Endodermal cell (in vitro differentiated cells): Measurements from ENCODE around the gene DPF3. TPM values are rescaled to one million over a fixed set of nuclear protein-coding genes. Genes with fewer than 3 reads are reported as not detected.

Experiments
- DNase-seq: peaks from one replicate; pipeline ENCODE4 v3.0.0-alpha.2; 2017
- H3K27ac ChIP-seq: 2 replicates; pipeline ENCODE4 v1.5.1; 2013; ENCODE audit warnings: mild to moderate bottlenecking, low read depth, low read length, moderate library complexity
- H3K27me3 ChIP-seq: 2 replicates; pipeline ENCODE4 v1.6.1; 2013; ENCODE audit warnings: mild to moderate bottlenecking, low read length, moderate library complexity; ENCODE audit not compliant: insufficient read depth, control insufficient read depth, poor library complexity, severe bottlenecking
- H3K36me3 ChIP-seq: 2 replicates; pipeline ENCODE4 v1.7.0; 2013; ENCODE audit warnings: mild to moderate bottlenecking, low read length, moderate library complexity; ENCODE audit not compliant: control insufficient read depth, insufficient read depth
- H3K4me1 ChIP-seq: one replicate; pipeline ENCODE4 v1.7.0; 2013; ENCODE audit warnings: low read length; ENCODE audit not compliant: control insufficient read depth, insufficient read depth
- H3K4me3 ChIP-seq: 2 replicates; pipeline ENCODE4 v1.5.1; 2013; ENCODE audit warnings: mild to moderate bottlenecking, low read length, moderate library complexity
- H3K9ac ChIP-seq: 2 replicates; pipeline ENCODE4 v1.6.1; 2013; ENCODE audit warnings: mild to moderate bottlenecking, low read length, moderate library complexity; ENCODE audit not compliant: poor library complexity, severe bottlenecking; ENCODE audit errors: extremely low read depth
- H3K9me3 ChIP-seq: 2 replicates; pipeline ENCODE4 v1.6.1; 2013; ENCODE audit warnings: mild to moderate bottlenecking, low read length, moderate library complexity; ENCODE audit not compliant: control insufficient read depth
- H3K27ac Mint-ChIP-seq: 2 replicates; pipeline ENCODE4 v1.8.0; 2020; ENCODE audit warnings: mixed read lengths
- H3K27me3 Mint-ChIP-seq: 2 replicates; pipeline ENCODE4 v1.8.0; 2021; ENCODE audit warnings: mild to moderate bottlenecking, mixed read lengths; ENCODE audit not compliant: insufficient read depth
- H3K36me3 Mint-ChIP-seq: 2 replicates; pipeline ENCODE4 v1.8.0; 2020; ENCODE audit warnings: low read depth, mixed read lengths
- H3K4me1 Mint-ChIP-seq: 2 replicates; pipeline ENCODE4 v1.8.0; 2020; ENCODE audit warnings: mixed read lengths
- H3K4me3 Mint-ChIP-seq: 2 replicates; pipeline ENCODE4 v1.8.0; 2020; ENCODE audit warnings: mild to moderate bottlenecking, moderate library complexity, mixed read lengths
- H3K9me3 Mint-ChIP-seq: 2 replicates; pipeline ENCODE4 v1.8.0; 2020; ENCODE audit warnings: mild to moderate bottlenecking, mixed read lengths
- CTCF ChIP-seq: fragments of 200-600 bp; sonication (generic); conservative IDR thresholded peaks from 2 replicates; pipeline ENCODE4 v1.5.0; 2021; ENCODE audit warnings: antibody characterized with exemption, mild to moderate bottlenecking
- WGBS, 2 experiments: methylation state at CpG; one replicate each; pipeline versions ENCODE4 v1.1.5 to v1.1.7; 2013; ENCODE audit warnings: missing lambda C conversion rate in 2 of 2, mixed read lengths in 1 of 2; ENCODE audit not compliant: insufficient coverage in 1 of 2, insufficient read length in 1 of 2; 5-methylcytosine and 5-hydroxymethylcytosine counted together
- total RNA-seq, 2 donors: library from RNA; stranded (reverse); fragmentation: NEBNext Ultra II Directional in 1 of 2; extraction: Animal tissue kit (Norgen Biotek cat#: 25700) in 1 of 2; gene quantifications; 2 replicates in 1 of 2; 3 replicates in 1 of 2; pipeline ENCODE4 v1.2.1, GENCODE V29; 2021

The DPF3 gene
- total RNA-seq, 2 donors from 2014 or later: not detected

- no peaks in the 10 kb centered on the region for H3K9me3 ChIP-seq
- no peak for TF ChIP-seq CTCF
- H3K9ac ChIP-seq: no peak overlapping the region
- WGBS, 2 experiments: 97 to 98% methylated on average over 7 to 14 of the region's 14 CpGs
- H3K4me1 Mint-ChIP-seq: peaks cover under 1% of the 10 kb centered on the region
- H3K4me3 ChIP-seq: no peak overlapping the region
- H3K4me1 ChIP-seq: no peaks in the 10 kb centered on the region
- H3K36me3 Mint-ChIP-seq: no peaks in the 10 kb centered on the region
- no peaks in the 10 kb centered on the region for H3K9me3 Mint-ChIP-seq
- H3K36me3 ChIP-seq: no peaks in the 10 kb centered on the region
- no peak overlapping the region for H3K27ac ChIP-seq
- no peaks in the 10 kb centered on the region for H3K27me3 Mint-ChIP-seq
- H3K27ac Mint-ChIP-seq: no peak overlapping the region
- no peak for DNase-seq
- H3K4me3 Mint-ChIP-seq: no peak overlapping the region
- no peaks in the 10 kb centered on the region for H3K27me3 ChIP-seq
Observed at GRCh38 chr14:72714094-72714493, 179.8 kb downstream of the DPF3 start.

GRCh38 chr14:72711936-72712335 is 182.0 kb downstream of the DPF3 start:
- Histone ChIP-seq H3K27ac (no peak overlapping the region), H3K4me3 (no peak overlapping the region), H3K36me3 (no peaks in the 10 kb centered on the region), H3K9me3 (no peaks in the 10 kb centered on the region), H3K27me3 (no peaks in the 10 kb centered on the region), H3K9ac (no peak overlapping the region), H3K4me1 (no peaks in the 10 kb centered on the region)
- Mint-ChIP-seq H3K27me3 (no peaks in the 10 kb centered on the region), H3K9me3 (no peaks in the 10 kb centered on the region), H3K4me1 (peaks cover 4% of the 10 kb centered on the region), H3K4me3 (no peak overlapping the region), H3K36me3 (no peaks in the 10 kb centered on the region), H3K27ac (no peak overlapping the region)
- no peak for DNase-seq
- no peak for TF ChIP-seq CTCF
- 88 to 92% methylated on average over 12 of the region's 12 CpGs for WGBS, 2 experiments

- no peak for DNase-seq
- 90 to 97% methylated on average over 6 to 7 of the region's 7 CpGs for WGBS, 2 experiments
- Histone ChIP-seq H3K27me3 (no peaks in the 10 kb centered on the region), H3K4me3 (no peak overlapping the region), H3K36me3 (no peaks in the 10 kb centered on the region), H3K27ac (no peak overlapping the region), H3K9me3 (no peaks in the 10 kb centered on the region), H3K9ac (no peak overlapping the region), H3K4me1 (no peaks in the 10 kb centered on the region)
- Mint-ChIP-seq H3K27me3 (no peaks in the 10 kb centered on the region), H3K36me3 (no peaks in the 10 kb centered on the region), H3K4me1 (peaks cover 4% of the 10 kb centered on the region), H3K4me3 (no peak overlapping the region), H3K9me3 (peaks cover 4% of the 10 kb centered on the region), H3K27ac (no peak overlapping the region)
- TF ChIP-seq CTCF: no peak
Observed at GRCh38 chr14:72709916-72710611, 183.8 kb downstream of the DPF3 start.
